ENCODE measurements around the gene PLCG2.
"Not testable (repeated sequence)": the region's sequence is repeated elsewhere in the genome, so short reads cannot be mapped to it uniquely, and the experiment has no call there.

PLCG2 gene

DNA sequence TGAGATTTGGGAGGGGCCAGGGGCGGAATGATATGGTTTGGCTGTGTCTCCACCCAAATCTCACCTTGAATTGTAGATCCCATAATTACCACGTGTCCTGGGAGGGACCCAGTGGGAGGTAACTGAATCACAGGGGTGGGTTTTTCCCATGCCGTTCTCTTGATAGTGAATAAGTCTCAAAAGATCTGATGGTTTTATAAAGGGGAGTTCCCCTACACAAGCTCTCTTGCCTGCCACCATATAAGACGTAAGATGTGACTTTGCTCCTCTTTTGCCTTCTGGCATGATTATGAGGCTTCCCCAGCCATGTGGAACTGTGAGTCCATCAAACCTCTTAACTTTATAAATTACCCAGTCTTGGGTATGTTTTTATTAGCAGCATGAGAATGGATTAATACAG lies 230.7 kb downstream of the PLCG2 start:
- DNase-seq = not testable (repeated sequence)

GRCh38 chr16:82010649-82011048 lies 231.6 kb downstream of the PLCG2 start:
- no peak for DNase-seq

DNA sequence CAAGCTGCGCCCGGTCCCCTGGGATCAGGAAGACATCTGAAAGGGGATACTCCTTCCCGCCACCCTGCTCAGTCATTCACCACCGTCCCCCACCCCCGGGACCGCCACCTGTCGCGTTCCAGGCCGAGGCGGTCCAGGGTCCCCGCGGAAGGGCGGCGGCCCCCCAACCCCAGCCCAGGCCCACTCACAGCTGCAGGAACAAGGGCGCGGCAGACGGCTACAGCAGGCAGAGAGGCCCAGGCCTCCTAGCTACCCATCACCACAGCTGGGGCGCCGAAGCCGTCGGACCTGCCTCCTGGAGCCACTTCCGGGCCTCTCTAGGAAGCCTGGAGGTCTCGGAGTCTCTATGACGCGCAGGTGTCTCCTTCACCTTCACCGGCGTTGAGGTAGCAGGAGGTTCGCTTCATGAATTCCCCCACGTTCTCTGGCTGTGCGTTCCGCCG lies 232.1 kb downstream of the PLCG2 start, which contains the start of gene SDR42E1:
Gene SDR42E1, minus strand, starts transcription at position 272 of the 443 bp plus-strand sequence. CDS start 10,612 bp downstream, outside the sequence.
- DNase-seq = no peak
